K562 (cell line): ENCODE data around the gene CHD2. TPM values are rescaled to one million over a fixed set of nuclear protein-coding genes. Genes with fewer than 3 reads are reported as not detected.

ENCODE experiments used
- BCL6 ChIP-seq: fragments of 250-450 bp; sonication (Bioruptor Pico); IDR thresholded peaks from 2 replicates; pipeline ENCODE4 v1.4.0; 2020
- CREB1 ChIP-seq, 2 experiments: sonication (generic) in 1 of 2; formaldehyde crosslinking in 1 of 2; IDR thresholded peaks; 2 replicates each; pipeline versions ENCODE4 v1.6.1 to v1.8.0; 2012 to 2022; ENCODE audit warnings: inconsistent platforms in 1 of 2, mild to moderate bottlenecking in 1 of 2, missing genetic modification reagents in 1 of 2, moderate library complexity in 1 of 2
- ELF4 ChIP-seq: fragments of 450-650 bp; formaldehyde crosslinking; IDR thresholded peaks from 2 replicates; pipeline ENCODE4 v1.4.0; 2022; ENCODE audit warnings: missing genetic modification characterization
- GTF2A2 ChIP-seq: IDR thresholded peaks from 2 replicates; pipeline ENCODE4 v1.6.1; 2016; ENCODE audit warnings: mild to moderate bottlenecking, missing genetic modification characterization, missing compliant biosample characterization
- HEY1 ChIP-seq: fragments of 250-450 bp; sonication (Bioruptor Pico); IDR thresholded peaks from 2 replicates; pipeline ENCODE4 v1.5.0; 2020; ENCODE audit warnings: mild to moderate bottlenecking, moderate library complexity, borderline replicate concordance
- HLTF ChIP-seq: fragments of 450-650 bp; IDR thresholded peaks from 2 replicates; pipeline ENCODE4 v1.6.1; 2016
- KAT8 ChIP-seq: fragments of 450-650 bp; IDR thresholded peaks from 2 replicates; pipeline ENCODE4 v1.6.1; 2016; ENCODE audit warnings: low read depth, mild to moderate bottlenecking
- MEF2A ChIP-seq: IDR thresholded peaks from 2 replicates; pipeline ENCODE4 v1.6.1; 2011; ENCODE audit warnings: low read depth, mild to moderate bottlenecking, low read length, moderate library complexity; ENCODE audit not compliant: control insufficient read depth
- NBN ChIP-seq: fragments of 450-650 bp; IDR thresholded peaks from 2 replicates; pipeline ENCODE4 v1.6.1; 2016; ENCODE audit warnings: low read depth, mild to moderate bottlenecking
- NFRKB ChIP-seq: fragments of 450-650 bp; IDR thresholded peaks from 2 replicates; pipeline ENCODE4 v1.6.1; 2016; ENCODE audit warnings: low read depth
- NFYB ChIP-seq: IDR thresholded peaks from 2 replicates; pipeline ENCODE4 v1.6.1; 2011; ENCODE audit warnings: mild to moderate bottlenecking, moderate library complexity; ENCODE audit not compliant: insufficient read length; ENCODE audit errors: extremely low read depth
- NR4A1 ChIP-seq, 2 experiments: fragments of 250-450 bp in 1 of 2; fragments of 450-650 bp in 1 of 2; sonication (Bioruptor Pico) in 1 of 2; IDR thresholded peaks; 2 replicates each; pipeline versions ENCODE4 v1.4.0 to v1.6.1; 2016 to 2020; ENCODE audit warnings: mild to moderate bottlenecking in 2 of 2, missing compliant biosample characterization in 1 of 2, missing genetic modification characterization in 1 of 2, moderate library complexity in 1 of 2
- NRF1 ChIP-seq, 2 experiments: fragments of 450-650 bp; IDR thresholded peaks in 1 of 2; conservative IDR thresholded peaks in 1 of 2; 2 replicates each; pipeline ENCODE4 v1.6.1; 2014; ENCODE audit warnings: mild to moderate bottlenecking in 2 of 2
- PCBP1 ChIP-seq: fragments of 200-400 bp; formaldehyde crosslinking; IDR thresholded peaks from 2 replicates; pipeline ENCODE4 v1.6.1; 2018; ENCODE audit warnings: mild to moderate bottlenecking, low read depth, low read length; ENCODE audit not compliant: poor library complexity, severe bottlenecking
- SMARCB1 ChIP-seq: IDR thresholded peaks from 2 replicates; pipeline ENCODE4 v1.6.1; 2011; ENCODE audit warnings: improper control_type of control experiment, low read depth; ENCODE audit not compliant: insufficient read length
- ZBTB8A ChIP-seq: fragments of 450-650 bp; IDR thresholded peaks from 2 replicates; pipeline ENCODE4 v1.6.1; 2018; ENCODE audit warnings: mild to moderate bottlenecking, moderate library complexity; ENCODE audit not compliant: partially characterized antibody
- ZNF436 ChIP-seq: fragments of 250-450, 450-650 bp; sonication (Bioruptor Pico); formaldehyde crosslinking; IDR thresholded peaks from 2 replicates; pipeline ENCODE4 v1.7.0; 2020; ENCODE audit warnings: mild to moderate bottlenecking
- ZNF561 ChIP-seq: fragments of 450-650 bp; formaldehyde crosslinking; conservative IDR thresholded peaks from 2 replicates; pipeline ENCODE4 v1.4.0; 2020; ENCODE audit warnings: mild to moderate bottlenecking, moderate library complexity
- polyA plus RNA-seq, 8 experiments: library from polyadenylated mRNA; depleted of rRNA in 4 of 8; stranded (reverse) in 5 of 8; unstranded in 3 of 8; fragments of >200 nt; fragmentation: Nextera tagmentation in 2 of 8; fragmentation: Illumina TruSeq in 1 of 8; extraction: Ambion mirVana in 2 of 8; extraction: Trizol in 1 of 8; gene quantifications; 2 replicates each; pipeline versions ENCODE4 v1.2.1 to v1.2.3, GENCODE V29; 2011 to 2014; ENCODE audit warnings: inconsistent platforms in 1 of 8, missing spikeins in 1 of 8
- total RNA-seq, 7 experiments: library from RNA; depleted of rRNA in 6 of 7; stranded (reverse); fragments of >200 nt in 6 of 7; fragmentation: Illumina TruSeq in 2 of 7; extraction: Trizol in 2 of 7; gene quantifications; 2 replicates each; pipeline versions ENCODE4 v1.2.1 to v1.2.3, GENCODE V29; 2011 to 2021; ENCODE audit warnings: low replicate concordance in 1 of 7
- TF ChIP-seq, protein P1 (sequence below): fragments of 450-650 bp; formaldehyde crosslinking; IDR thresholded peaks from 2 replicates; pipeline ENCODE4 v1.4.0; 2020; ENCODE audit warnings: mild to moderate bottlenecking, mixed read lengths
- TF ChIP-seq, protein P2 (sequence below): fragments of 250-450 bp; sonication (Bioruptor Pico); IDR thresholded peaks from 2 replicates; pipeline ENCODE4 v1.4.0; 2020; ENCODE audit warnings: mild to moderate bottlenecking, moderate library complexity
- TF ChIP-seq, protein P3 (sequence below): IDR thresholded peaks from 2 replicates; pipeline ENCODE4 v1.6.1; 2011; ENCODE audit not compliant: insufficient read length; ENCODE audit errors: extremely low read depth
- TF ChIP-seq, protein P4 (sequence below), 2 experiments: fragments of 200-800 bp in 1 of 2; sonication (Bioruptor generic) in 1 of 2; sonication (generic) in 1 of 2; formaldehyde crosslinking in 1 of 2; IDR thresholded peaks in 1 of 2; conservative IDR thresholded peaks in 1 of 2; 2 replicates each; pipeline versions ENCODE4 v1.5.0 to v1.6.1; 2016 to 2020; ENCODE audit warnings: missing compliant biosample characterization in 1 of 2, missing genetic modification characterization in 1 of 2, missing genetic modification reagents in 1 of 2

CHD2 gene
- total and polyA plus RNA-seq, 9 of the 15 experiments (the other 6 are each of a cell fraction or from before 2014, with no cell fraction given), result 38.9 to 70.8 (median 56.2) TPM

DNA sequence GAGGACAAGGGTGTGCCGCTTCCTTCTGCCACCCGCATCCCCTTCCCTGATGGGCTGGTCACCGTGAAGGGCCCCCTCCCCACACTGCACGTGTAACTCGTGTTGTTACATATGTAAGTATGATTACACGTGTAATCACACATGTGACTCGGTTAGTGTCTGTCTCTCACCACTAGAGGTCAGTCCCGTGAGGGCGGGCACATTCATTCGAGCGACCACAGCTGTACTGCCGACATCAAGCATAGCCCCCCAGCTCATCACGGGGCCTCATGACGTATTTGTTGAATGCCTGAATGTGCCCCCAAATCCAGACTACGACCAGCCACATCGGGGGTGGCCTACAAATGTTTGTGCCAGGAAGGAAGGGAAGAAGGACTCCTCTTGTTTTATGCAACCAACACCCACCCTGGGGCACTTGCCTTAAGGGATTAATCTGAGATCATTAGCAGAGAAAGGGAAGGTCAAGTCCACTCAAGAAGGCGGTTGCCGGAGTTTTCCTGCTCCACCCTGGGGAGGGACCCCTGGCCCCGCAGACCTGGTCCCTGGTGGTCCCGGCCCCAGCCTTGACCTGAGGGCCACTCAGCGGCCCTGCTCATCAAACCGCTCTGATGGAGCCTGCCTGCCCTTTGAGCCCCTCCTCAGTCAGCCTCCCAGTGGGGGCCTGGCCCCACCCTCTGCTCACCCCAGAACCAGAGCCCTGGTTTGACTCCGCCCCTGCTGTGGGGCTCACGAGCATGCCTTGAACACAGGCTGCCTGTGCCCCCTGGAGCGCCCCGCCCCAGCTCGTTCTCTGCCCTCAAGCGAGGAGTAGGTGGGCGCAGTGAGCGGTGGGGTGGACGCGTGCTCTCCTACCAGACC is 136.1 kb downstream of the CHD2 start (continued):
- TF ChIP-seq, protein P1, sequence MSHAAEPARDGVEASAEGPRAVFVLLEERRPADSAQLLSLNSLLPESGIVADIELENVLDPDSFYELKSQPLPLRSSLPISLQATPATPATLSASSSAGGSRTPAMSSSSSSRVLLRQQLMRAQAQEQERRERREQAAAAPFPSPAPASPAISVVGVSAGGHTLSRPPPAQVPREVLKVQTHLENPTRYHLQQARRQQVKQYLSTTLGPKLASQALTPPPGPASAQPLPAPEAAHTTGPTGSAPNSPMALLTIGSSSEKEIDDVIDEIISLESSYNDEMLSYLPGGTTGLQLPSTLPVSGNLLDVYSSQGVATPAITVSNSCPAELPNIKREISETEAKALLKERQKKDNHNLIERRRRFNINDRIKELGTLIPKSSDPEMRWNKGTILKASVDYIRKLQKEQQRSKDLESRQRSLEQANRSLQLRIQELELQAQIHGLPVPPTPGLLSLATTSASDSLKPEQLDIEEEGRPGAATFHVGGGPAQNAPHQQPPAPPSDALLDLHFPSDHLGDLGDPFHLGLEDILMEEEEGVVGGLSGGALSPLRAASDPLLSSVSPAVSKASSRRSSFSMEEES (CRISPR knock-in tag), result no peak
- peak; percentile 51; the same call in 1 of the 2 replicates for TF ChIP-seq CREB1 (IDR thresholded peaks at IDR 0.05)
- TF ChIP-seq CREB1 (CRISPR knock-in tag; IDR thresholded peaks at IDR 0.05), result no peak; the same call in 1 of the 2 replicates
- TF ChIP-seq NBN, result no peak
- no peak for TF ChIP-seq NRF1 (conservative IDR thresholded peaks at IDR 0.05 in 1 of 2, IDR thresholded peaks at IDR 0.05 in 1 of 2)
- TF ChIP-seq, protein P2, sequence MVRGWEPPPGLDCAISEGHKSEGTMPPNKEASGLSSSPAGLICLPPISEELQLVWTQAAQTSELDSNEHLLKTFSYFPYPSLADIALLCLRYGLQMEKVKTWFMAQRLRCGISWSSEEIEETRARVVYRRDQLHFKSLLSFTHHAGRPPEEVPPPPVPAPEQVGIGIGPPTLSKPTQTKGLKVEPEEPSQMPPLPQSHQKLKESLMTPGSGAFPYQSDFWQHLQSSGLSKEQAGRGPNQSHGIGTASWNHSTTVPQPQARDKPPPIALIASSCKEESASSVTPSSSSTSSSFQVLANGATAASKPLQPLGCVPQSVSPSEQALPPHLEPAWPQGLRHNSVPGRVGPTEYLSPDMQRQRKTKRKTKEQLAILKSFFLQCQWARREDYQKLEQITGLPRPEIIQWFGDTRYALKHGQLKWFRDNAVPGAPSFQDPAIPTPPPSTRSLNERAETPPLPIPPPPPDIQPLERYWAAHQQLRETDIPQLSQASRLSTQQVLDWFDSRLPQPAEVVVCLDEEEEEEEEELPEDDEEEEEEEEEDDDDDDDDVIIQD (CRISPR knock-in tag), result no peak
- TF ChIP-seq ZNF436 (CRISPR knock-in tag), result no peak
- no peak for TF ChIP-seq ELF4 (CRISPR knock-in tag)
- TF ChIP-seq NR4A1 (CRISPR knock-in tag; IDR thresholded peaks at IDR 0.05), result no peak
- TF ChIP-seq NR4A1 (tag; IDR thresholded peaks at IDR 0.05), result no peak
- no peak for TF ChIP-seq ZBTB8A
- TF ChIP-seq, protein P3, sequence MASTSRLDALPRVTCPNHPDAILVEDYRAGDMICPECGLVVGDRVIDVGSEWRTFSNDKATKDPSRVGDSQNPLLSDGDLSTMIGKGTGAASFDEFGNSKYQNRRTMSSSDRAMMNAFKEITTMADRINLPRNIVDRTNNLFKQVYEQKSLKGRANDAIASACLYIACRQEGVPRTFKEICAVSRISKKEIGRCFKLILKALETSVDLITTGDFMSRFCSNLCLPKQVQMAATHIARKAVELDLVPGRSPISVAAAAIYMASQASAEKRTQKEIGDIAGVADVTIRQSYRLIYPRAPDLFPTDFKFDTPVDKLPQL, result no peak
- TF ChIP-seq NFYB, result no peak
- TF ChIP-seq KAT8, result no peak
- TF ChIP-seq SMARCB1, result no peak
- TF ChIP-seq ZNF561 (CRISPR knock-in tag), result no peak
- TF ChIP-seq, protein P4, sequence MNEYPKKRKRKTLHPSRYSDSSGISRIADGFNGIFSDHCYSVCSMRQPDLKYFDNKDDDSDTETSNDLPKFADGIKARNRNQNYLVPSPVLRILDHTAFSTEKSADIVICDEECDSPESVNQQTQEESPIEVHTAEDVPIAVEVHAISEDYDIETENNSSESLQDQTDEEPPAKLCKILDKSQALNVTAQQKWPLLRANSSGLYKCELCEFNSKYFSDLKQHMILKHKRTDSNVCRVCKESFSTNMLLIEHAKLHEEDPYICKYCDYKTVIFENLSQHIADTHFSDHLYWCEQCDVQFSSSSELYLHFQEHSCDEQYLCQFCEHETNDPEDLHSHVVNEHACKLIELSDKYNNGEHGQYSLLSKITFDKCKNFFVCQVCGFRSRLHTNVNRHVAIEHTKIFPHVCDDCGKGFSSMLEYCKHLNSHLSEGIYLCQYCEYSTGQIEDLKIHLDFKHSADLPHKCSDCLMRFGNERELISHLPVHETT (CRISPR knock-in tag; conservative IDR thresholded peaks at IDR 0.05 in 1 of 2, IDR thresholded peaks at IDR 0.05 in 1 of 2), result no peak
- TF ChIP-seq MEF2A, result no peak
- no peak for TF ChIP-seq GTF2A2 (tag)
- TF ChIP-seq HLTF, result no peak
- no peak for TF ChIP-seq PCBP1
- TF ChIP-seq NFRKB, result no peak
- TF ChIP-seq HEY1 (CRISPR knock-in tag), result no peak
- no peak for TF ChIP-seq BCL6 (CRISPR knock-in tag)
